ENCODE results near the gene STT3A. TPM values are rescaled to one million over a fixed set of nuclear protein-coding genes. Genes with fewer than 3 reads are reported as not detected.

The STT3A gene
- total and polyA plus RNA-seq, 2 of the 13 experiments (the other 11 are each of a cell fraction or from before 2014, with no cell fraction given) = 229 to 319 TPM

DNA sequence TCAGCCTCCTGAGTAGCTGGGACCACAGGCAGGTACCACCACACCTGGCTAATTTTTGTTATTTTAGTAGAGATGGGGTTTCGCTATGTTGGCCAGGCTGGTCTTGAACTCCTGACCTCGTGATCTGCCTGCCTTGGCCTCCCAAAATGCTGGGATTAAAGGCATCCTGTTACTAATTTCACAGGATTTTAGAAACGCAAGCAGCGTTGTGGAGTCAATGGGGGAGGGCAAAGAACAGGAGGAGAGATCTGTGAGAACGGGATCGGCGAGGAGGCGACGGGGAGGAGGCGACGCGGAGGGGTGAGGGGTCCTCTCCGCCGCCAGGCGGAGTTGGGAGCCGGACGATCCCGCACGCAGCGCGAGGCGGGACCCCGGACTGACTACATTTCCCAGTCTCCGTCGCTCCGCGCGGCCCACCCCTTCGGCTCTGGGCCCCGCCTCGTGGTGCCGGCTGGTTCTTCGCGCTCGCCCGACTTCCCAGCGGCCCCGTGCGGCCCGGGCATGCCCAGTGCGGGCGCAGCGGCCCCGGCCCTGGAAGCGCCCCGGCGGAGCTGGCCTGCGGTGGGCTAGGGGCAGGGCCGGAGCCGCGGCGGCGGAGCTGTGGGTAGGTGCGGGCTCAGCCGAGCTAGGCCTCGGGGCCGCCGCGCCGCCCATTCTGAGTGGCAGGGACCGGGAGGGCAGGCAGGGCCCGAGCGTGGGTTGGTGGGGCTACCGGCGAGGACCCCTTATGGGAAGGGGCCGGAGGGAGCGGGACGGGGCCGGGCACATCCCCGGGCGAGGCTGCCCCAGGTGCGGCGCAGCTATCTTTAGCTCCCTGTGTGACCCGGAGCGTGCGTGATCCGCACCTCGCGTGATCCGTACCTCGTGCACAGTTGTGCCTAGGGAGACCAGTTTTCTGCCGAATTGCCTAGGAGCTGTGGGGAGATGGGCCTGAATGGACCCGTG, 23.4 kb upstream of the STT3A start, which contains the start of gene EI24 (continued):
- 0 out of 2 replicates have a peak, but pooled peaks have one; percentile 65 for TF ChIP-seq ZNF510 (CRISPR knock-in tag; IDR thresholded peaks at IDR 0.05; ENCODE audit: low read depth)
- TF ChIP-seq IRX3 (CRISPR knock-in tag; IDR thresholded peaks at IDR 0.05; ENCODE audit: borderline replicate concordance, low read depth) = peak; percentile 61; the same call in 1 of the 2 replicates
- peak; percentile 19; the same call in 1 of the 2 replicates for TF ChIP-seq RXRA (CRISPR knock-in tag; IDR thresholded peaks at IDR 0.05)
- TF ChIP-seq ZNF451 (CRISPR knock-in tag; IDR thresholded peaks at IDR 0.05) = 0 out of 2 replicates have a peak, but pooled peaks have one; percentile 46
- TF ChIP-seq MEIS1 (CRISPR knock-in tag; IDR thresholded peaks at IDR 0.05; ENCODE audit: borderline replicate concordance) = peak; percentile 42; the same call in 1 of the 2 replicates
- TF ChIP-seq MTF1 (CRISPR knock-in tag; IDR thresholded peaks at IDR 0.05) = no peak
- peak; percentile 83 for TF ChIP-seq EED (CRISPR knock-in tag; IDR thresholded peaks at IDR 0.05)
- TF ChIP-seq, protein P1, sequence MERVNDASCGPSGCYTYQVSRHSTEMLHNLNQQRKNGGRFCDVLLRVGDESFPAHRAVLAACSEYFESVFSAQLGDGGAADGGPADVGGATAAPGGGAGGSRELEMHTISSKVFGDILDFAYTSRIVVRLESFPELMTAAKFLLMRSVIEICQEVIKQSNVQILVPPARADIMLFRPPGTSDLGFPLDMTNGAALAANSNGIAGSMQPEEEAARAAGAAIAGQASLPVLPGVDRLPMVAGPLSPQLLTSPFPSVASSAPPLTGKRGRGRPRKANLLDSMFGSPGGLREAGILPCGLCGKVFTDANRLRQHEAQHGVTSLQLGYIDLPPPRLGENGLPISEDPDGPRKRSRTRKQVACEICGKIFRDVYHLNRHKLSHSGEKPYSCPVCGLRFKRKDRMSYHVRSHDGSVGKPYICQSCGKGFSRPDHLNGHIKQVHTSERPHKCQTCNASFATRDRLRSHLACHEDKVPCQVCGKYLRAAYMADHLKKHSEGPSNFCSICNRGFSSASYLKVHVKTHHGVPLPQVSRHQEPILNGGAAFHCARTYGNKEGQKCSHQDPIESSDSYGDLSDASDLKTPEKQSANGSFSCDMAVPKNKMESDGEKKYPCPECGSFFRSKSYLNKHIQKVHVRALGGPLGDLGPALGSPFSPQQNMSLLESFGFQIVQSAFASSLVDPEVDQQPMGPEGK (CRISPR knock-in tag; IDR thresholded peaks at IDR 0.05) = 0 out of 2 replicates have a peak, but pooled peaks have one; percentile 3
- TF ChIP-seq, protein P2, sequence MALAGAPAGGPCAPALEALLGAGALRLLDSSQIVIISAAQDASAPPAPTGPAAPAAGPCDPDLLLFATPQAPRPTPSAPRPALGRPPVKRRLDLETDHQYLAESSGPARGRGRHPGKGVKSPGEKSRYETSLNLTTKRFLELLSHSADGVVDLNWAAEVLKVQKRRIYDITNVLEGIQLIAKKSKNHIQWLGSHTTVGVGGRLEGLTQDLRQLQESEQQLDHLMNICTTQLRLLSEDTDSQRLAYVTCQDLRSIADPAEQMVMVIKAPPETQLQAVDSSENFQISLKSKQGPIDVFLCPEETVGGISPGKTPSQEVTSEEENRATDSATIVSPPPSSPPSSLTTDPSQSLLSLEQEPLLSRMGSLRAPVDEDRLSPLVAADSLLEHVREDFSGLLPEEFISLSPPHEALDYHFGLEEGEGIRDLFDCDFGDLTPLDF (CRISPR knock-in tag; IDR thresholded peaks at IDR 0.05) = peak; percentile 36; the same call in 1 of the 2 replicates
- TF ChIP-seq CCDC6 (CRISPR knock-in tag; IDR thresholded peaks at IDR 0.05) = peak; percentile 69
- TF ChIP-seq, protein P3, sequence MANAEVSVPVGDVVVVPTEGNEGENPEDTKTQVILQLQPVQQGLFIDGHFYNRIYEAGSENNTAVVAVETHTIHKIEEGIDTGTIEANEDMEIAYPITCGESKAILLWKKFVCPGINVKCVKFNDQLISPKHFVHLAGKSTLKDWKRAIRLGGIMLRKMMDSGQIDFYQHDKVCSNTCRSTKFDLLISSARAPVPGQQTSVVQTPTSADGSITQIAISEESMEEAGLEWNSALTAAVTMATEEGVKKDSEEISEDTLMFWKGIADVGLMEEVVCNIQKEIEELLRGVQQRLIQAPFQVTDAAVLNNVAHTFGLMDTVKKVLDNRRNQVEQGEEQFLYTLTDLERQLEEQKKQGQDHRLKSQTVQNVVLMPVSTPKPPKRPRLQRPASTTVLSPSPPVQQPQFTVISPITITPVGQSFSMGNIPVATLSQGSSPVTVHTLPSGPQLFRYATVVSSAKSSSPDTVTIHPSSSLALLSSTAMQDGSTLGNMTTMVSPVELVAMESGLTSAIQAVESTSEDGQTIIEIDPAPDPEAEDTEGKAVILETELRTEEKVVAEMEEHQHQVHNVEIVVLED (CRISPR knock-in tag; IDR thresholded peaks at IDR 0.05; ENCODE audit: borderline replicate concordance) = peak; percentile 83
- no peak for TF ChIP-seq CEBPB (IDR thresholded peaks at IDR 0.05; ENCODE audit: borderline replicate concordance, low read depth, low read length)
- TF ChIP-seq KLF12 (CRISPR knock-in tag; IDR thresholded peaks at IDR 0.05; ENCODE audit: borderline replicate concordance) = peak; percentile 8; the same call in 1 of the 2 replicates
- peak; percentile 55; the same call in 1 of the 2 replicates for TF ChIP-seq KAT7 (CRISPR knock-in tag; IDR thresholded peaks at IDR 0.05; ENCODE audit: borderline replicate concordance)
- no peak for TF ChIP-seq ZNF24 (IDR thresholded peaks at IDR 0.05)
- no peak for TF ChIP-seq SP1 (IDR thresholded peaks at IDR 0.05)
- TF ChIP-seq SP1 (CRISPR knock-in tag; IDR thresholded peaks at IDR 0.05) = peak; percentile 75
- TF ChIP-seq U2AF1 (optimal IDR thresholded peaks at IDR 0.05; ENCODE audit: low read depth, low read length) = no peak
- TF ChIP-seq, protein P4, sequence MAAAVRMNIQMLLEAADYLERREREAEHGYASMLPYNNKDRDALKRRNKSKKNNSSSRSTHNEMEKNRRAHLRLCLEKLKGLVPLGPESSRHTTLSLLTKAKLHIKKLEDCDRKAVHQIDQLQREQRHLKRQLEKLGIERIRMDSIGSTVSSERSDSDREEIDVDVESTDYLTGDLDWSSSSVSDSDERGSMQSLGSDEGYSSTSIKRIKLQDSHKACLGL (CRISPR knock-in tag; IDR thresholded peaks at IDR 0.05) = peak; percentile 61; the same call in 1 of the 2 replicates
- peak; percentile 49 for TF ChIP-seq POLR2AphosphoS5 (IDR thresholded peaks at IDR 0.05; ENCODE audit: low read depth, low read length)
- TF ChIP-seq, protein P5, sequence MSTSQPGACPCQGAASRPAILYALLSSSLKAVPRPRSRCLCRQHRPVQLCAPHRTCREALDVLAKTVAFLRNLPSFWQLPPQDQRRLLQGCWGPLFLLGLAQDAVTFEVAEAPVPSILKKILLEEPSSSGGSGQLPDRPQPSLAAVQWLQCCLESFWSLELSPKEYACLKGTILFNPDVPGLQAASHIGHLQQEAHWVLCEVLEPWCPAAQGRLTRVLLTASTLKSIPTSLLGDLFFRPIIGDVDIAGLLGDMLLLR (CRISPR knock-in tag; IDR thresholded peaks at IDR 0.05) = 0 out of 2 replicates have a peak, but pooled peaks have one; percentile 21
- no peak for TF ChIP-seq ZNF496 (CRISPR knock-in tag; IDR thresholded peaks at IDR 0.05; ENCODE audit: insufficient replicate concordance)
- no peak for TF ChIP-seq ISL2 (CRISPR knock-in tag; IDR thresholded peaks at IDR 0.05)
- peak; percentile 83 for TF ChIP-seq RNF2 (conservative IDR thresholded peaks at IDR 0.05; ENCODE audit: low read depth)
